ENCODE measurements around the gene APOC1. TPM values are rescaled to one million over a fixed set of nuclear protein-coding genes. Genes with fewer than 3 reads are reported as not detected.
"Not testable (repeated sequence)": the region's sequence is repeated elsewhere in the genome, so short reads cannot be mapped to it uniquely, and the experiment has no call there.

Gene APOC1
- total RNA-seq, 1 experiment from 2014 or later = 4.4 TPM

DNA sequence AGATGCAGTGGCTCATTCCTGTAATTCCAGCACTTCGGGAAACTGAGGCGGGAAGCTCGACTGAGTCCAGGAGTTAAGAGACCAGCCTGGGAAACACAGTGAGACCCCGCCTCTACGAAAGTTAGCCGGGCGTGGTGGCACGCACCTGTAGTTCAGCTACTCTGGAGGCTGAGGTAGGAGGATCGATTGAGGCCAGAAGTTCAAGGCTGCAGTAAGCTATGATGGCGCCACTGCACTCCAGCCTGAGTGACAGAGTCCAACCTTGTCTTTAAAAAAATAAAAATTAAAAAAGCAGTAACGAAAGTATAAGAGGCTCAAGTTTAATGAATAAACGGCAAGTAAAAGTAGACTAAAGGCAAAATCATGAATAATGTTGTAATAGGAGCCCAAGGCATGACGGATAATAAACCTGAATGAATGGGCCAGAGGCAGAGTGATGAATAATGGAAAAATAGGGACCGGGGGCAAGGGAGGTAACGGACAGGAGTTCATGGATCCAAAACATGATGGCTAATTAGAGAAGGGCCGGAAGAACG is 24.5 kb upstream of the APOC1 start:
- no peak for DNase-seq (ENCODE audit: low read depth)

DNA sequence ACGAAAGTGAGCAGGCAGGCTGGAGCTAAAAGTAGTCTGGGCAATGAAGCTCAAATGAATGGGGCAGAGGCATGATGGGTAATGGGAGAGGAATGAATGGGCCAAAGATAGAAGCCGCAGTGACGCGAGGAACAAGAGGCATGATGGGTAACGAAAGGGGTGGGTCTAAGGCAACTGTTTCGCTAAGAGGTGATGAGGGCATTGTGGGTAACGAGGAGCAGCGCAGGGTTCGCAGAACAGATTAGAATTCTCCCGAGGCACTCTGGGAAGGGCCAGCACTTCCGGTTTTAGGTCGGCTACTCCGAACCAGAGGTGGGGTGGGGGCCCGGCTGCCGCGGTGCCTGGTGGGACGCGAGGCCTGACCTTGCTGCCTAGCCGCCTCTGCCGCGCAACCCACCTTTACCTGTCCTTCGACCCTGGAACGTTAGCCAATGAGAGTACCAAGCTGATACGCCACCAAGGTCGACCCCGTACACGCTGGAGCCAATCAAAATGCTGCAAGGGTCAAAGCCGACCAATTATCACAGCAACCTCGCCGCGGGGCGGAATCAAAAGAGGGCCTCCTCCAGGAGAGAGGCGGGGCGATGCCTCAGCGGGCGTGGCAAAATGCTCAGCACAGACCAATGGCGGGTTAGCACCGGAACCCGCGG is 23.9 kb upstream of the APOC1 start:
- peak; percentile 100 for DNase-seq (ENCODE audit: low read depth)

DNA sequence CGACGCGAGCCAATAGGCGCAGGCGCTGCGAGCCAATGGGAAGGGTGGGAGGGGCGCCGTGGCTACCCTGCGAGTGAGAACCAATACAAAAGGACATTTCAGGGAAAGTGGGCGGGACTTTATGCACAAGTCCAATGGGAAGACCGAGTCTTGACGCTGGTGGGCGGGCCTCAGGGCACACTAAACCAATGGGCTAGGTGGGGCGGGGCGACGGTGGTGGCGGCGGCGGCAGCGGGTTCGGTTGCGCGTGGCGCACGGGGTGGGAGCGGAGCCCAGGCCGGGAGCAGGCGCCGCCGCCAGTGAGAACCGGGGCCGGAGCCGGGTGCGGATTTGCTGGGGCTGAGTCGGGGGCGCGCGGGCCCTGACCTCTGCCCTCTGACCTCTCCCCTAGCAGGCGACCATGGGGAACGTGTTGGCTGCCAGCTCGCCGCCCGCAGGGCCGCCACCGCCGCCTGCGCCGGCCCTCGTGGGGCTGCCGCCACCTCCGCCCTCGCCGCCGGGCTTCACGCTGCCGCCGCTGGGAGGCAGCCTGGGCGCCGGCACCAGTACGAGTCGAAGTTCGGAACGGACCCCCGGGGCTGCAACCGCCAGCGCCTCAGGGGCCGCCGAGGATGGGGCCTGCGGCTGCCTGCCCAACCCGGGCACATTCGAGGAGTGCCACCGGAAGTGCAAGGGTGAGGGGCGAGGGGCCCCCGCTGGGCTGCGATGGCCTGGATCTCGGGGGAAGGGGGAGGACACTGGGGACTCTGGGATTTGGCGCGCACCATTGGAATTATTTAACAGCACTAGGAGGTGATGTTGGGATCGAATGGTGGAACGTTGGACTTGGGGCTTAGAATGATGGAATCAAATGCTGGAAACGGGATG is 23.2 kb upstream of the APOC1 start, which contains the start of gene TOMM40:
TSS of gene TOMM40 (plus strand) at position 239 of the 867 bp plus-strand sequence. CDS start at position 401, 162 bp downstream.
- no peak for DNase-seq (ENCODE audit: low read depth)

DNA sequence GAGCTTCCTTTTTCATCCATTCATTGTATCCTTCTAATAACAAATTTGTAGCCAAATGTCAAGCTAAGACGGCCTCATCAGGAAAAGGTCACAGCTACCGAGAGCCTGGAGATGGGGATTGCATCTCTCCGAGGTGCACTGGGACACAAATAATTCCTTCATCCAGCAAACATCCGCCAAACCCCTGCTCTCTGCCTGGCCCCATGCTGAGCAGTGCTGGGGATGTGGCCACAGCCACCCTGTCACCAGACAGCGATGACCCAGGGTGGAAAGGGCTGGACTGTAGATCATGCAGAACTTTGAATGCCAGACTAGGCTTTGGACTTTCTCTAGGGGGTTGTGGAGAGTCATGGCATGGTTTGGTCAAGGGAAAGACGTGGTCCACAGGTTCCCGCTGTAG is 21.5 kb upstream of the APOC1 start:
- DNase-seq (ENCODE audit: low read depth) = no peak

DNA sequence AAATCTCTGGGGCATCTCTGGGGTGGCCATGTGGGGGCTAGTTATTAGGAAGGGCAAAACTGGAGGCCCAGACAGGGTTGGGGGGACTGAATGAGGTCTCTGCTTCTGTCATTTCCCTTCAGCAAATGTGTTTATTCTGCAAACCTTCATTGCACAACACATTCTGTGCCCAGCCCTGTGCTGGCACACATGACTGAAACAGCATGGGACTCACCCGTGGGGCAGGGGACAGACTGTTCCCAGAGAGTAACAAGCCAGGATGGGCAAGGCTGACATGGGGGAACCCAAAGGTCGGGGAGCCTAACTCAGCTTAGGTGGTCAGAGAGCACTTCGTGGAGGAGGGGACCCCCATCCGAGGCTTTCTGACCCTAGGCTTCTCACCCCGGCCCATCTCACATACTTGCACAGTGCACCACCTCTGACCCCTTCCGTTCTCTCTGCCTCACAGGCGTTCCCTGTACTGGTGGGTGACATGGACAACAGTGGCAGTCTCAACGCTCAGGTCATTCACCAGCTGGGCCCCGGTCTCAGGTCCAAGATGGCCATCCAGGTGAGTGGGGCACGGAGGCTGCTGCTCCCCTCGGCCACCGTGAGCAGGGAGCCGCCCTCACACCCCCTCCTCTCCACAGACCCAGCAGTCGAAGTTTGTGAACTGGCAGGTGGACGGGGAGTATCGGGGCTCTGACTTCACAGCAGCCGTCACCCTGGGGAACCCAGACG is 20.9 kb upstream of the APOC1 start:
- no peak for DNase-seq (ENCODE audit: low read depth)

DNA sequence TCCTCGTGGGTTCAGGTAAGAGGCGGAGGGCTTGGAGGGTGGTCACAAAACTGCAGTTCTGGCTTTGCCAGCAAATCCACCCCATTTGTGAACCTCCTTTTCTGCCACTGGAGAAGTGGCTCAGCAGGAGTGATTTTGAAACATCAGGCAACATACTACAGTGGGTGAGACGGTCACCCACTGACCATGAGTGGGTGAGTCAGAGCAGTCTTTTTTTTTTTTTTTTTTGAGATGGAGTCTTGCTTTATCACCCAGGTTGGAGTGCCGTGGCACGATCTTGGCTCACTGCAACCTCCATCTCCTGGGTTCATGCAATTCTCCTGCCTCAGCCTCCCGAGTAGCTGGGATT is 20.4 kb upstream of the APOC1 start:
- DNase-seq (ENCODE audit: low read depth) = no peak

DNA sequence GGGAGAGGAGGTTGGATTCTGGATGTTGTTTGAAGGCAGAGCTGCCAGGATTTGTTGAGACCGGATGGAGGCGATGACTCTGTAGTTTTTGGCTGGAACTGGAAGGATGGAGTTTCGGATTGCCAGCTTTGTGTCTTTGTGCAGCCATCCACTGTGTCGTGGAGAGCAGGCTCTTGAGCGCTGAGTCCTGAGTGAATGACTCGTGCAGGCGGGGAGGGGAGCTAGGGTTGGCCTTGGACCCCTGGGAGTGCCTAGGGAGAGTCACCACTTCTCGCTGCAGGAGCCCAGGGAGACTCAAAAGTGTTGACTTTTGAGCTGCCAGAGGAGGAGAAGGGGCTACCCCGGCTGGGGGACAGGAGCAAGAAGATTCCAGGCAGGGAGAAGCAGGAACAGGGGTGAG is 19.5 kb upstream of the APOC1 start:
- no peak for DNase-seq (ENCODE audit: low read depth)

DNA sequence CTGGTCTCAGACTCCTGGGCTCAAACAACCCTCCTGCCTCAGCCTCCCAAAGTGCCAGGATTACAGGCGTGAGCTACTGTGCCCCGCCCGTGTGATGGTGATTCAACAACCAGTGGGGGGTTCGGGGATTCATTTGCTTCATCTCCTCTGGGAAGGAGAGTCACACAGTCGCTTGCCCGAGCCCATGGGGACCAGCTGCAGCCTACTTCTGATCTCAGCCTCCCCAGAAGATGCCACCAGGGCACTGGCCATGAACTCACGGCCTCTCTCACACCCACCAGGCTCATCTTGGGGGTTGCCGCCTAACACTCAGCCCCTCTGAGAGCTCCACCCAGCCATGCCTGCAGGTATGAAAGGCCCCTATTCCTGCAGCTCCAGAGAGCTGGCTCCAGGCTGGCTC is 16.6 kb upstream of the APOC1 start:
- no peak for DNase-seq (ENCODE audit: low read depth)

DNA sequence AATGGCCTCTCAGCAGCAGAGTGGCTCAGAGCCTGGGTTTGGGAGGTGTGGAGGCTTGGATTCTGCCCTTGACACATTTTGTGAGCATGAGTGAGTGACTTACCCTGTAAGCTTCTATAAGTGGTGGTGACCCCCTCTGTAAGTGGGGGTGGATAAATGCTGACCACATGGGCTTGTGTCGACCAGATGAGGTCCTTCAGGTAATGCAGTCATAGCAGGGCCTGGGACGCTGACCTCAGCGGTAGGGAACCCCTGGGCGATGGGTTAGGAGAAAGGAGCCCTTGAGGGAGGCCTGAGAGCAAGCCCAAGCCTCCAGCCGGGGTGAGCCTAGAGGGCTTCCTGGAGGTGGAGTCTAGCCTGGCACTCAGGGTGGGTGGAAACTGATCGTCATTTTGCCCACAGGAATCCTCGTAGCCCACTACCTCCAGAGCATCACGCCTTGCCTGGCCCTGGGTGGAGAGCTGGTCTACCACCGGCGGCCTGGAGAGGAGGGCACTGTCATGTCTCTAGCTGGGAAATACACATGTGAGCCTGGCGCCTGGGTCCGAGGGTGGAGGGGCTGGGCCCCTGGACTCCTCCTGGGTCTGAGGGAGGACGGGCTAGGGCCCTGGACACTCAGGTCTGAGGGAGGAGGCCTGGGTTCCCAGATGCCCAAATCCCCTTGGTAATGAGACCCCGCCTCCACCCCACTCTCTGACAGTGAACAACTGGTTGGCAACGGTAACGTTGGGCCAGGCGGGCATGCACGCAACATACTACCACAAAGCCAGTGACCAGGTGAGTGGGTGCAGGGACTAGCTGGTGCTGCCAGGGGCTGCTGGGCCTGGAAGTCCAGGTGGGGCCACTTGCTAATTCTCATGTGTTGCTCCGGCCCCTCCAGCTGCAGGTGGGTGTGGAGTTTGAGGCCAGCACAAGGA is 13.8 kb upstream of the APOC1 start:
- DNase-seq (ENCODE audit: low read depth) = no peak

DNA sequence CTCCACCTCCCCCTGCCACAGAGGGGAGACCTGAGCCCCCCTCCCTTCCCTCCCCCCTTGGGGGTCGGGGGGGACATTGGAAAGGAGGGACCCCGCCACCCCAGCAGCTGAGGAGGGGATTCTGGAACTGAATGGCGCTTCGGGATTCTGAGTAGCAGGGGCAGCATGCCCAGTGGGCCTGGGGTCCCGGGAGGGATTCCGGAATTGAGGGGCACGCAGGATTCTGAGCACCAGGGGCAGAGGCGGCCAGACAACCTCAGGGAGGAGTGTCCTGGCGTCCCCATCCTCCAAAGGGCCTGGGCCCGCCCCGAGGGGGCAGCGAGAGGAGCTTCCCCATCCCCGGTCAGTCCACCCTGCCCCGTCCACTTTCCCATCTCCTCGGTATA is 11.2 kb upstream of the APOC1 start:
- DNase-seq (ENCODE audit: low read depth) = no peak

DNA sequence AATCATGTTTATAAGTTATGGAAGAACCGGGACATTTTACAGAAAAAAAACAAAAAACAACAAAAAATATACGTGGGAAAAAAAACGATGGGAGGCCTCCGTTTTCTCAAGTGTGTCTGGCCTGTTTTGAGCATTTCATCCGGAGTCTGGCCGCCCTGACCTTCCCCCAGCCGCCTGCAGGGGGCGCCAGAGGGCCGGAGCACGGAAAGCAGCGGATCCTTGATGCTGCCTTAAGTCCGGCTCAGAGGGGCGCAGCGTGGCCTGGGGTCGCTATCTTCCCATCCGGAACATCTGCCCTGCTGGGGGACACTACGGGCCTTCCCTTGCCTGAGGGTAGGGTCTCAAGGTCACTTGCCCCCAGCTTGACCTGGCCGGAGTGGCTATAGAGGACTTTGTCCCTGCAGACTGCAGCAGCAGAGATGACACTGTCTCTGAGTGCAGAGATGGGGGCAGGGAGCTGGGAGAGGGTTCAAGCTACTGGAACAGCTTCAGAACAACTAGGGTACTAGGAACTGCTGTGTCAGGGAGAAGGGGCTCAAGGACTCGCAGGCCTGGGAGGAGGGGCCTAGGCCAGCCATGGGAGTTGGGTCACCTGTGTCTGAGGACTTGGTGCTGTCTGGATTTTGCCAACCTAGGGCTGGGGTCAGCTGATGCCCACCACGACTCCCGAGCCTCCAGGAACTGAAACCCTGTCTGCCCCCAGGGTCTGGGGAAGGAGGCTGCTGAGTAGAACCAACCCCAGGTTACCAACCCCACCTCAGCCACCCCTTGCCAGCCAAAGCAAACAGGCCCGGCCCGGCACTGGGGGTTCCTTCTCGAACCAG is 10.6 kb upstream of the APOC1 start:
- peak; percentile 70 for DNase-seq (ENCODE audit: low read depth)

DNA sequence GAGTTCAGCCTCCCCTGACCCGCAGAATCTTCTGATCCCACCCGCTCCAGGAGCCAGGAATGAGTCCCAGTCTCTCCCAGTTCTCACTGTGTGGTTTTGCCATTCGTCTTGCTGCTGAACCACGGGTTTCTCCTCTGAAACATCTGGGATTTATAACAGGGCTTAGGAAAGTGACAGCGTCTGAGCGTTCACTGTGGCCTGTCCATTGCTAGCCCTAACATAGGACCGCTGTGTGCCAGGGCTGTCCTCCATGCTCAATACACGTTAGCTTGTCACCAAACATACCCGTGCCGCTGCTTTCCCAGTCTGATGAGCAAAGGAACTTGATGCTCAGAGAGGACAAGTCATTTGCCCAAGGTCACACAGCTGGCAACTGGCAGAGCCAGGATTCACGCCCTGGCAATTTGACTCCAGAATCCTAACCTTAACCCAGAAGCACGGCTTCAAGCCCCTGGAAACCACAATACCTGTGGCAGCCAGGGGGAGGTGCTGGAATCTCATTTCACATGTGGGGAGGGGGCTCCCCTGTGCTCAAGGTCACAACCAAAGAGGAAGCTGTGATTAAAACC is 9.9 kb upstream of the APOC1 start:
- no peak for DNase-seq (ENCODE audit: low read depth)

DNA sequence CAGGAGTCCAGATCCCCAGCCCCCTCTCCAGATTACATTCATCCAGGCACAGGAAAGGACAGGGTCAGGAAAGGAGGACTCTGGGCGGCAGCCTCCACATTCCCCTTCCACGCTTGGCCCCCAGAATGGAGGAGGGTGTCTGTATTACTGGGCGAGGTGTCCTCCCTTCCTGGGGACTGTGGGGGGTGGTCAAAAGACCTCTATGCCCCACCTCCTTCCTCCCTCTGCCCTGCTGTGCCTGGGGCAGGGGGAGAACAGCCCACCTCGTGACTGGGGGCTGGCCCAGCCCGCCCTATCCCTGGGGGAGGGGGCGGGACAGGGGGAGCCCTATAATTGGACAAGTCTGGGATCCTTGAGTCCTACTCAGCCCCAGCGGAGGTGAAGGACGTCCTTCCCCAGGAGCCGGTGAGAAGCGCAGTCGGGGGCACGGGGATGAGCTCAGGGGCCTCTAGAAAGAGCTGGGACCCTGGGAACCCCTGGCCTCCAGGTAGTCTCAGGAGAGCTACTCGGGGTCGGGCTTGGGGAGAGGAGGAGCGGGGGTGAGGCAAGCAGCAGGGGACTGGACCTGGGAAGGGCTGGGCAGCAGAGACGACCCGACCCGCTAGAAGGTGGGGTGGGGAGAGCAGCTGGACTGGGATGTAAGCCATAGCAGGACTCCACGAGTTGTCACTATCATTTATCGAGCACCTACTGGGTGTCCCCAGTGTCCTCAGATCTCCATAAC is 8.8 kb upstream of the APOC1 start, which contains the start of gene APOE:
TSS of gene APOE (plus strand) at position 360 of the 724 bp plus-strand sequence. CDS start 829 bp downstream, outside the sequence.
- no peak for DNase-seq (ENCODE audit: low read depth)

DNA sequence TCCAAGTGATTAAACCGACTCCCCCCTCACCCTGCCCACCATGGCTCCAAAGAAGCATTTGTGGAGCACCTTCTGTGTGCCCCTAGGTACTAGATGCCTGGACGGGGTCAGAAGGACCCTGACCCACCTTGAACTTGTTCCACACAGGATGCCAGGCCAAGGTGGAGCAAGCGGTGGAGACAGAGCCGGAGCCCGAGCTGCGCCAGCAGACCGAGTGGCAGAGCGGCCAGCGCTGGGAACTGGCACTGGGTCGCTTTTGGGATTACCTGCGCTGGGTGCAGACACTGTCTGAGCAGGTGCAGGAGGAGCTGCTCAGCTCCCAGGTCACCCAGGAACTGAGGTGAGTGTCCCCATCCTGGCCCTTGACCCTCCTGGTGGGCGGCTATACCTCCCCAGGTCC is 6.8 kb upstream of the APOC1 start:
- DNase-seq (ENCODE audit: low read depth) = no peak

DNA sequence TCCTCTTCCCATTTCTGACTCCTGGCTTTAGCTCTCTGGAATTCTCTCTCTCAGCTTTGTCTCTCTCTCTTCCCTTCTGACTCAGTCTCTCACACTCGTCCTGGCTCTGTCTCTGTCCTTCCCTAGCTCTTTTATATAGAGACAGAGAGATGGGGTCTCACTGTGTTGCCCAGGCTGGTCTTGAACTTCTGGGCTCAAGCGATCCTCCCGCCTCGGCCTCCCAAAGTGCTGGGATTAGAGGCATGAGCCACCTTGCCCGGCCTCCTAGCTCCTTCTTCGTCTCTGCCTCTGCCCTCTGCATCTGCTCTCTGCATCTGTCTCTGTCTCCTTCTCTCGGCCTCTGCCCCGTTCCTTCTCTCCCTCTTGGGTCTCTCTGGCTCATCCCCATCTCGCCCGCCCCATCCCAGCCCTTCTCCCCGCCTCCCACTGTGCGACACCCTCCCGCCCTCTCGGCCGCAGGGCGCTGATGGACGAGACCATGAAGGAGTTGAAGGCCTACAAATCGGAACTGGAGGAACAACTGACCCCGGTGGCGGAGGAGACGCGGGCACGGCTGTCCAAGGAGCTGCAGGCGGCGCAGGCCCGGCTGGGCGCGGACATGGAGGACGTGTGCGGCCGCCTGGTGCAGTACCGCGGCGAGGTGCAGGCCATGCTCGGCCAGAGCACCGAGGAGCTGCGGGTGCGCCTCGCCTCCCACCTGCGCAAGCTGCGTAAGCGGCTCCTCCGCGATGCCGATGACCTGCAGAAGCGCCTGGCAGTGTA is 6.2 kb upstream of the APOC1 start:
- DNase-seq (ENCODE audit: low read depth) = no peak

DNA sequence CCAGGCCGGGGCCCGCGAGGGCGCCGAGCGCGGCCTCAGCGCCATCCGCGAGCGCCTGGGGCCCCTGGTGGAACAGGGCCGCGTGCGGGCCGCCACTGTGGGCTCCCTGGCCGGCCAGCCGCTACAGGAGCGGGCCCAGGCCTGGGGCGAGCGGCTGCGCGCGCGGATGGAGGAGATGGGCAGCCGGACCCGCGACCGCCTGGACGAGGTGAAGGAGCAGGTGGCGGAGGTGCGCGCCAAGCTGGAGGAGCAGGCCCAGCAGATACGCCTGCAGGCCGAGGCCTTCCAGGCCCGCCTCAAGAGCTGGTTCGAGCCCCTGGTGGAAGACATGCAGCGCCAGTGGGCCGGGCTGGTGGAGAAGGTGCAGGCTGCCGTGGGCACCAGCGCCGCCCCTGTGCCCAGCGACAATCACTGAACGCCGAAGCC is 5.6 kb upstream of the APOC1 start:
- no peak for DNase-seq (ENCODE audit: low read depth)

DNA sequence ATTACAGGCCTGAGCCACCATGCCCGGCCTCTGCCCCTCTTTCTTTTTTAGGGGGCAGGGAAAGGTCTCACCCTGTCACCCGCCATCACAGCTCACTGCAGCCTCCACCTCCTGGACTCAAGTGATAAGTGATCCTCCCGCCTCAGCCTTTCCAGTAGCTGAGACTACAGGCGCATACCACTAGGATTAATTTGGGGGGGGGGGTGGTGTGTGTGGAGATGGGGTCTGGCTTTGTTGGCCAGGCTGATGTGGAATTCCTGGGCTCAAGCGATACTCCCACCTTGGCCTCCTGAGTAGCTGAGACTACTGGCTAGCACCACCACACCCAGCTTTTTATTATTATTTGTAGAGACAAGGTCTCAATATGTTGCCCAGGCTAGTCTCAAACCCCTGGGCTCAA is 4.6 kb upstream of the APOC1 start:
- no peak for DNase-seq (ENCODE audit: low read depth)

DNA sequence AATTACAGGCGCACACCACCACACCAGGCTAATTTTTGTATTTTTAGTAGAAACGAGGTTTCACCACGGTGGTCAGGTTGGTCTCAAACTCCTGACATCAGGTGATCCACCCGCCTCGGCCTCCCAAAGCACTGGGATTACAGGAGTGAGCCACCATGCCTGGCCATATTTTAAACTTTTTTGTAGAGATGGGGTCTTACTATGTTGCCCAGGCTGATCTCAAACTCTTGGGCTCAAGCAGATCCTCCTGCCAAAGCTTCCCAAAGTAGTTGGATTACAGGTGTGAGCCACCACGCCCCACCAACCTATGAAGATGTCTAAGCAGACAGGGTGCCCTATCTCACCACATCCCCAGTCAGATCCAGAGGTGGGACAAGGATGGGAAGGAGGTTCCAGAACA is 2.5 kb upstream of the APOC1 start:
- DNase-seq (ENCODE audit: low read depth) = not testable (repeated sequence)
